T-cell (primary cell): ENCODE measurements around the gene DCAF7. TPM values are rescaled to one million over a fixed set of nuclear protein-coding genes. Genes with fewer than 3 reads are reported as not detected.

ENCODE experiments used
- ATAC-seq, 4 experiments: fragments of 200-7000 bp in 3 of 4; fragments of 150-1000 bp in 1 of 4; cut with Tn5 transposase; replicated peaks in 1 of 4; 1 replicate in 3 of 4; 2 replicates in 1 of 4; pipeline ENCODE4 v1.10.0; 2021; ENCODE audit warnings: moderate library complexity in 3 of 4, mild to moderate bottlenecking in 2 of 4, moderate number of reproducible peaks in 1 of 4
- CTCF ChIA-PET, 2 donors: fragments of 300-600 bp; sonication (Branson Sonifier 250); formaldehyde crosslinking; loops; one replicate each; lab custom pipeline; 2022; ENCODE audit warnings: antibody characterized with exemption in 2 of 2; lab: Charles Lee
- POLR2A ChIA-PET, 2 donors: fragments of 300-600 bp; sonication (Branson Sonifier 250); formaldehyde crosslinking; loops; one replicate each; lab custom pipeline; 2022; ENCODE audit warnings: antibody characterized with exemption in 2 of 2; lab: Charles Lee
- DNase-seq, 35 experiments: peaks; one replicate each; pipeline versions ENCODE4 v3.0.0 to v3.0.0-alpha.2; 2013 to 2023
- H3K27ac ChIP-seq: one replicate; pipeline ENCODE4 v1.5.1; 2013; ENCODE audit warnings: low read length
- H3K27me3 ChIP-seq, 2 experiments: replicated peaks in 1 of 2; 1 replicate in 1 of 2; 2 replicates in 1 of 2; pipeline versions ENCODE4 v1.6.1 to v1.7.0; 2013; ENCODE audit warnings: low read length in 1 of 2, mixed read lengths in 1 of 2; ENCODE audit not compliant: control insufficient read depth in 2 of 2, insufficient read depth in 2 of 2; ENCODE audit errors: extremely low read depth in 1 of 2
- H3K36me3 ChIP-seq, 2 donors: 1 replicate in 1 of 2; 2 replicates in 1 of 2; pipeline versions ENCODE4 v1.6.1 to v1.7.0; 2013; ENCODE audit warnings: low read length in 1 of 2; ENCODE audit not compliant: control insufficient read depth in 2 of 2, insufficient read depth in 1 of 2; ENCODE audit errors: extremely low read depth in 1 of 2
- H3K4me1 ChIP-seq, 2 experiments: 1 replicate in 1 of 2; 2 replicates in 1 of 2; pipeline versions ENCODE4 v1.6.1 to v1.7.0; 2013; ENCODE audit warnings: low read length in 2 of 2, mixed read lengths in 1 of 2; ENCODE audit not compliant: insufficient read depth in 2 of 2, control insufficient read depth in 1 of 2; ENCODE audit errors: extremely low read depth in 1 of 2
- H3K4me3 ChIP-seq, 2 donors: 1 replicate in 1 of 2; 2 replicates in 1 of 2; pipeline versions ENCODE4 v1.5.1 to v1.7.0; 2013; ENCODE audit warnings: mild to moderate bottlenecking in 2 of 2, low read length in 1 of 2, moderate library complexity in 1 of 2; ENCODE audit not compliant: control insufficient read depth in 1 of 2; ENCODE audit errors: extremely low read depth in 1 of 2
- H3K9me3 ChIP-seq: 2 replicates; pipeline ENCODE4 v1.7.0; 2013
- H3K27ac Mint-ChIP-seq, 2 donors: one replicate each; pipeline ENCODE4 v1.8.0; 2020 to 2021; ENCODE audit warnings: mild to moderate bottlenecking in 2 of 2, mixed read lengths in 2 of 2
- H3K27me3 Mint-ChIP-seq, 2 donors: one replicate each; pipeline ENCODE4 v1.8.0; 2021 to 2022; ENCODE audit warnings: mixed read lengths in 2 of 2
- H3K36me3 Mint-ChIP-seq: one replicate; pipeline ENCODE4 v1.8.0; 2021; ENCODE audit warnings: mixed read lengths
- H3K4me1 Mint-ChIP-seq, 3 donors: one replicate each; pipeline ENCODE4 v1.8.0; 2020 to 2022; ENCODE audit warnings: mixed read lengths in 3 of 3, mild to moderate bottlenecking in 1 of 3
- H3K4me3 Mint-ChIP-seq, 3 donors: one replicate each; pipeline ENCODE4 v1.8.0; 2020 to 2022; ENCODE audit warnings: mild to moderate bottlenecking in 3 of 3, mixed read lengths in 3 of 3, moderate library complexity in 3 of 3
- H3K9me3 Mint-ChIP-seq, 3 donors: one replicate each; pipeline ENCODE4 v1.8.0; 2020 to 2022; ENCODE audit warnings: mixed read lengths in 3 of 3
- WGBS: methylation state at CpG from one replicate; pipeline ENCODE4 v1.1.5; 2013; ENCODE audit warnings: missing lambda C conversion rate; ENCODE audit not compliant: insufficient coverage; 5-methylcytosine and 5-hydroxymethylcytosine counted together
- total RNA-seq, 35 experiments: library from RNA in 6 of 35; stranded (reverse) in 6 of 35; fragments of 120-200 nt in 1 of 35; gene quantifications; one replicate each; pipeline versions ENCODE4 v1.2.1 to v1.2.4 and lab custom pipeline; 2013 to 2026

The DCAF7 gene
- total RNA-seq, 5 donors from 2014 or later (not counting 1 experiment from before 2014, with no cell fraction given) = 39.5 to 84.4 (median 74.8) TPM

DNA sequence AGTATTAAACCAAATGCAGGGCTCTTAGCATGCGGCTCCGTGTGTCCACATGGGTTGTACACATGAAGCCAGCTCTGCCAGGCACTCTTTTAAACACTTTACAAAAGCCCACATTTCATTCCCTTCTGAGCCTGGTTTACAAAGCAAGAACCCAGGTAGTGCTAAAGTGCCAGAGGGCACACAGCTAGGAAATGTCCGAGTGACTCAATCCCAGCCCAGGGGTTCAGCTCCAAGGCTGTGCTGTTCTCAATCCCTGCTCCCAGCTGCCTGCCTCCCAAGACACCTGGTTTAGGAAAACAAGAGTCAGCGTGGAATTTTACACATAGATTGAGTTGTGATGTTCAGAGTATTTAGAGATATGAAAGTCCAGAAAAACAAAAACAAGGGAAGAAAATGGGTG lies 13.3 kb upstream of the DCAF7 start:
- Histone ChIP-seq H3K4me3 (no peak overlapping the region), H3K9me3 (no peaks in the 10 kb centered on the region), H3K27me3 (peaks cover 3 to 55% of the 10 kb centered on the region in 2 experiments), H3K4me1 (peaks cover 0 to 12% of the 10 kb centered on the region in 2 experiments), H3K27ac (no peak overlapping the region), H3K36me3 (no peaks in the 10 kb centered on the region)
- Mint-ChIP-seq H3K4me1 (peaks cover 0 to 9% (median 6%) of the 10 kb centered on the region in 3 donors), H3K9me3 (no peaks in the 10 kb centered on the region), H3K4me3 (peak overlapping the region in 1 of 3 donors; percentile 29), H3K36me3 (no peaks in the 10 kb centered on the region), H3K27me3 (peaks cover 34 to 38% of the 10 kb centered on the region in 2 donors), H3K27ac (no peak overlapping the region)
- 94% methylated on average over 4 of the region's 4 CpGs for WGBS
- CTCF ChIA-PET = interaction anchor here in 1 of 2 donors (0.7 kb wide), 2 partner anchors 81 to 109 kb away, joined by 4 to 7 read pairs; no protein-coding TSS in a partner anchor
- DNase-seq = no peak
- no peak for ATAC-seq
- POLR2A ChIA-PET = no interaction called here

DNA sequence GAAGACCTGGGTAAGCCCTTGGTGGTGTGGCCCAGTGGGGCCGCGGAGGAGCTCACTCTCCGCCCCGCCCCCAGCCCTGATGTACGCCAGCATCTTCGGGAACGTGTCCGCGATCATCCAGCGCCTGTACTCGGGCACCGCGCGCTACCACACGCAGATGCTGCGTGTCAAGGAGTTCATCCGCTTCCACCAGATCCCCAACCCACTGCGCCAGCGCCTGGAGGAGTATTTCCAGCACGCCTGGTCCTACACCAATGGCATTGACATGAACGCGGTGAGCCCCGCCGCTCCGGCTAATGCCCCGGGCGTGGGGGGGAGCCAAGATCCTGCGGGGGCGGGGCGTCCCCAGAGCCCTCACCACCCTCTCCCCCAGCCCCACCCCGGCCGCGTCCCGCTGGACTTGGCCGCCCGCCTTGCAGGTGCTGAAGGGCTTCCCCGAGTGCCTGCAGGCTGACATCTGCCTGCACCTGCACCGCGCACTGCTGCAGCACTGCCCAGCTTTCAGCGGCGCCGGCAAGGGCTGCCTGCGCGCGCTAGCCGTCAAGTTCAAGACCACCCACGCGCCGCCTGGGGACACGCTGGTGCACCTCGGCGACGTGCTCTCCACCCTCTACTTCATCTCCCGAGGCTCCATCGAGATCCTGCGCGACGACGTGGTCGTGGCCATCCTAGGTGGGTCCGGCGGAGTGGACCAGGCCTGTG lies 12.1 kb upstream of the DCAF7 start:
- Mint-ChIP-seq H3K36me3 (no peaks in the 10 kb centered on the region), H3K4me3 (peak overlapping the region in 2 of 3 donors; percentile 30 to 34), H3K27me3 (peaks cover 34 to 38% of the 10 kb centered on the region in 2 donors), H3K27ac (no peak overlapping the region), H3K9me3 (no peaks in the 10 kb centered on the region), H3K4me1 (peaks cover 0 to 9% (median 6%) of the 10 kb centered on the region in 3 donors)
- peaks cover 0 to 12% of the 10 kb centered on the region in 2 experiments for H3K4me1 ChIP-seq
- CTCF ChIA-PET = no interaction called here
- H3K27me3 ChIP-seq = peaks cover 3 to 59% of the 10 kb centered on the region in 2 experiments
- DNase-seq (peak in 1 of 35 experiments; percentile 6), ATAC-seq (peak in 3 of 4 experiments; percentile 26 to 42 (median 33))
- 17% methylated on average over 36 of the region's 62 CpGs for WGBS
- POLR2A ChIA-PET = no interaction called here
- H3K27ac ChIP-seq = no peak overlapping the region
- no peaks in the 10 kb centered on the region for H3K9me3 ChIP-seq
- no peaks in the 10 kb centered on the region for H3K36me3 ChIP-seq
- no peak overlapping the region for H3K4me3 ChIP-seq

DNA sequence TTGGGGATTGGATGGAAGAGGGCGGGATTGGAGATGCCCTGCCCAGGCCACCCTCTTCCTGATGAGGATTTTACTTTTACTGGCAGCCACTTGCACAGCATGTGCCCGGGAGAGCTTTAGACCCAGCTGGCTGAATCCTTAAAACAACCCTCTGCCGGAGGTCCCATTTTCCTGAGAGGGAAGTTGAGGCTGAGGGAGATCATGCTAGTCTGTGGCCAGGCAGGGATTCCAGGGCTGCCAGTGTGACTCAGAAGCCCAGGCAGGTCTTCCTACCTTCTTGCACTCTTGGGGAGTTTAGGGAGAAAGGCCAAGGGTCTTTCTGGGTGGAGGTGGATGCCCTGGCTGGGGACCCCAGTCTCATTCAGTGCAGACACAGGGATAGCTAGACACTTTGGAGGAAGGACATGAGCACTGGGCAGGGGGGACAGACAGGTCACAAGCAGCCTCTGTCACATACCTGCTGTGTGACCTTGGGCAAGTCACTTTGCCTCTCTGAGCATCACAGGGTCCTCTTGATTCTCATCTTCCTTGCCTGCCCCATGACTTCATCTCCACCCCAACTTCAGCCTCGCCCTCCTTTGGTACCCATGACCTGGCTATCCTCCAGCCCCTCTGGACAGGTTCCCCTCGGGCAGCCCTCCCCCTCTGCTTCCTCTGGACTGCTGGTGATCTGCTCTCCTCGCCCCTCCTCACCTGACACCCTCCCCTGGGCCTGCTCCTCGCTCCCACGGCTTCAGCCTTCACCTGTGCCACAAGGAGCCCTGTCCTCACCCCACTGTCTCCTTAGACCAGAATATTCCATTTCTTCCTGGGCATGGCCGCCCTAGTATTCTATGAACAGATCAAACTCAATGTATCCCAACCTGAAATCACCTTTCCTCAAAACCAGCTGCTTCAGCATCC lies 11.3 kb upstream of the DCAF7 start:
- Mint-ChIP-seq H3K9me3 (no peaks in the 10 kb centered on the region), H3K4me1 (peaks cover 0 to 9% (median 6%) of the 10 kb centered on the region in 3 donors), H3K4me3 (peak overlapping the region in 1 of 3 donors; percentile 30), H3K27ac (peak overlapping the region in 1 of 2 donors; percentile 15), H3K36me3 (no peaks in the 10 kb centered on the region), H3K27me3 (peaks cover 34 to 38% of the 10 kb centered on the region in 2 donors)
- ChIA-PET POLR2A (no interaction called here), CTCF (interaction anchor here in 1 of 2 donors (0.6 kb wide), 1 partner anchor 9 kb away, joined by 3 read pairs; no protein-coding TSS in a partner anchor)
- WGBS = 76% methylated on average over 8 of the region's 9 CpGs
- Histone ChIP-seq H3K27me3 (peaks cover 3 to 59% of the 10 kb centered on the region in 2 experiments), H3K4me3 (no peak overlapping the region), H3K27ac (no peak overlapping the region), H3K4me1 (peaks cover 0 to 12% of the 10 kb centered on the region in 2 experiments), H3K36me3 (no peaks in the 10 kb centered on the region), H3K9me3 (no peaks in the 10 kb centered on the region)
- ATAC-seq = no peak
- DNase-seq = no peak

DNA sequence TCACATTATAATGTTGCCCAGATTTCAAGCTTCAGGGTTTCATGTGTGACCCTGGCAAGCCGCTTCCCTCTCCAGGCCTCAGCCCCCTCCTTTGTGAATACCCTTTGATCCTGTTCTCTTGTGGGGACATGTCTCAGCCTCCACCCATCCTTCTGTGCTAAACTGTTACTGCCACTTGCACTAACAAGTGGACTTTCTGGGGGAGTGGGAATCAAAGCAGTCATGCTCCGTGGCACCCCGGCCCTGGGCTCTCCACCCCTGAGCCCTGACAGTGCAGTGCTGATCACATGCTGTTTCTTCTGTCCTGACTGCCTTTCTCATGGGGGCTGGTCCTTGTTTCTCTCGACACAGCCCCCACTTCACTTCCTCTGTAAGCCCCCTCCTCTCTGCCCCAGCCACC lies 9.7 kb upstream of the DCAF7 start:
- H3K27me3 Mint-ChIP-seq = peaks cover 30 to 38% of the 10 kb centered on the region in 2 donors
- no peak overlapping the region for H3K27ac Mint-ChIP-seq
- no peak for DNase-seq
- H3K36me3 Mint-ChIP-seq = no peaks in the 10 kb centered on the region
- peaks cover 0 to 12% of the 10 kb centered on the region in 2 experiments for H3K4me1 ChIP-seq
- no peak overlapping the region for H3K4me3 Mint-ChIP-seq
- H3K27ac ChIP-seq = no peak overlapping the region
- POLR2A ChIA-PET = no interaction called here
- no peaks in the 10 kb centered on the region for H3K36me3 ChIP-seq
- H3K4me1 Mint-ChIP-seq = peaks cover 0 to 9% (median 6%) of the 10 kb centered on the region in 3 donors
- H3K4me3 ChIP-seq = no peak overlapping the region
- CTCF ChIA-PET = no interaction called here
- H3K27me3 ChIP-seq = peaks cover 3 to 53% of the 10 kb centered on the region in 2 experiments
- H3K9me3 ChIP-seq = no peaks in the 10 kb centered on the region
- no peaks in the 10 kb centered on the region for H3K9me3 Mint-ChIP-seq
- 86% methylated on average over 1 of the region's 4 CpGs for WGBS
- ATAC-seq = no peak

DNA sequence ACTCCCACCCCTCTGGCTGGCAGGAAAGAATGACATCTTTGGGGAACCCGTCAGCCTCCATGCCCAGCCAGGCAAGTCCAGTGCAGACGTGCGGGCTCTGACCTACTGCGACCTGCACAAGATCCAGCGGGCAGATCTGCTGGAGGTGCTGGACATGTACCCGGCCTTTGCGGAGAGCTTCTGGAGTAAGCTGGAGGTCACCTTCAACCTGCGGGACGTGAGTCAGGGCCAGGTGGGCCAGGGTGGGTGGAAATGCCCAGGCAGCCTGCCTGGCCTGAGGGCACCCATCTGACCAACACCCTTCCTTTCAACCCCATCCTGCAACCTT lies 8.1 kb upstream of the DCAF7 start:
- ChIA-PET POLR2A (no interaction called here), CTCF (no interaction called here)
- H3K27ac ChIP-seq = no peak overlapping the region
- Mint-ChIP-seq H3K4me1 (peaks cover 0 to 9% (median 6%) of the 10 kb centered on the region in 3 donors), H3K36me3 (no peaks in the 10 kb centered on the region), H3K4me3 (no peak overlapping the region), H3K27ac (no peak overlapping the region), H3K27me3 (peaks cover 28 to 31% of the 10 kb centered on the region in 2 donors), H3K9me3 (no peaks in the 10 kb centered on the region)
- no peaks in the 10 kb centered on the region for H3K36me3 ChIP-seq
- WGBS = 91% methylated on average over 7 of the region's 9 CpGs
- H3K4me1 ChIP-seq = peaks cover 0 to 12% of the 10 kb centered on the region in 2 experiments
- ATAC-seq (no peak), DNase-seq (no peak)
- no peaks in the 10 kb centered on the region for H3K9me3 ChIP-seq
- H3K27me3 ChIP-seq = peaks cover 3 to 48% of the 10 kb centered on the region in 2 experiments
- H3K4me3 ChIP-seq = no peak overlapping the region
